H9 (cell line): ENCODE measurements around the gene RECQL. TPM values are rescaled to one million over a fixed set of nuclear protein-coding genes. Genes with fewer than 3 reads are reported as not detected.

Source experiments
- DNase-seq: peaks from one replicate; pipeline ENCODE4 v3.0.0-alpha.2; 2017
- H2AFZ ChIP-seq: one replicate; pipeline ENCODE4 v1.6.1; 2013; ENCODE audit warnings: mild to moderate bottlenecking, low read length, control low read depth, moderate library complexity
- H2AK5ac ChIP-seq: 2 replicates; pipeline ENCODE4 v1.6.1; 2013; ENCODE audit warnings: low read length, control low read depth, mixed read lengths; ENCODE audit not compliant: insufficient read length
- H2BK120ac ChIP-seq: one replicate; pipeline ENCODE4 v1.6.1; 2013; ENCODE audit warnings: low read depth, mild to moderate bottlenecking, low read length, control low read depth, inconsistent platforms; ENCODE audit not compliant: poor library complexity, severe bottlenecking
- H2BK12ac ChIP-seq: 2 replicates; pipeline ENCODE4 v1.6.1; 2013; ENCODE audit warnings: low read length, control low read depth, mixed read lengths, low read depth; ENCODE audit not compliant: insufficient read length
- H2BK15ac ChIP-seq: 2 replicates; pipeline ENCODE4 v1.6.1; 2013; ENCODE audit warnings: low read depth, low read length, control low read depth
- H2BK20ac ChIP-seq: one replicate; pipeline ENCODE4 v1.6.1; 2013; ENCODE audit warnings: low read depth, mild to moderate bottlenecking, low read length, control low read depth, inconsistent platforms; ENCODE audit not compliant: poor library complexity, severe bottlenecking
- H2BK5ac ChIP-seq: 2 replicates; pipeline ENCODE4 v1.6.1; 2013; ENCODE audit warnings: low read length, control low read depth, mixed read lengths; ENCODE audit not compliant: insufficient read length
- H3K14ac ChIP-seq: 2 replicates; pipeline ENCODE4 v1.6.1; 2013; ENCODE audit warnings: low read length, control low read depth; ENCODE audit not compliant: insufficient read depth
- H3K18ac ChIP-seq: 2 replicates; pipeline ENCODE4 v1.6.1; 2013; ENCODE audit warnings: low read depth, mild to moderate bottlenecking, mixed read lengths, low read length, control low read depth; ENCODE audit not compliant: insufficient read length
- H3K23ac ChIP-seq: 2 replicates; pipeline ENCODE4 v1.6.1; 2013; ENCODE audit warnings: low read length, control low read depth, mixed read lengths, low read depth; ENCODE audit not compliant: insufficient read length
- H3K23me2 ChIP-seq: 2 replicates; pipeline ENCODE4 v1.6.1; 2013; ENCODE audit warnings: low read depth, mild to moderate bottlenecking, mixed read lengths, low read length, control low read depth; ENCODE audit not compliant: insufficient read length, poor library complexity, severe bottlenecking
- H3K27ac ChIP-seq: 2 replicates; pipeline ENCODE4 v1.5.1; 2013; ENCODE audit warnings: low read length, control low read depth, mixed read lengths, low read depth; ENCODE audit not compliant: insufficient read length
- H3K27me3 ChIP-seq: 2 replicates; pipeline ENCODE4 v1.6.1; 2013; ENCODE audit warnings: low read length, control low read depth, inconsistent platforms; ENCODE audit not compliant: insufficient read depth
- H3K4ac ChIP-seq: 2 replicates; pipeline ENCODE4 v1.6.1; 2013; ENCODE audit warnings: low read depth, mild to moderate bottlenecking, control low read depth, inconsistent platforms, low read length, moderate library complexity
- H3K4me1 ChIP-seq: 2 replicates; pipeline ENCODE4 v1.6.1; 2013; ENCODE audit warnings: low read length, control low read depth, inconsistent platforms; ENCODE audit not compliant: insufficient read depth
- H3K4me2 ChIP-seq: 2 replicates; pipeline ENCODE4 v1.6.1; 2013; ENCODE audit warnings: low read length, control low read depth, mixed read lengths; ENCODE audit not compliant: insufficient read length, insufficient read depth
- H3K56ac ChIP-seq: 2 replicates; pipeline ENCODE4 v1.6.1; 2013; ENCODE audit warnings: low read depth, mild to moderate bottlenecking, mixed read lengths, low read length, control low read depth; ENCODE audit not compliant: insufficient read length
- H3K79me1 ChIP-seq: 2 replicates; pipeline ENCODE4 v1.6.1; 2013; ENCODE audit warnings: low read depth, mild to moderate bottlenecking, moderate library complexity, low read length, control low read depth, inconsistent platforms; ENCODE audit not compliant: insufficient read depth, poor library complexity, severe bottlenecking
- H3K79me2 ChIP-seq: 2 replicates; pipeline ENCODE4 v1.6.1; 2013; ENCODE audit warnings: low read length, control low read depth, inconsistent platforms; ENCODE audit not compliant: insufficient read depth
- H3K9ac ChIP-seq: 2 replicates; pipeline ENCODE4 v1.6.1; 2013; ENCODE audit warnings: low read length, control low read depth, mixed read lengths; ENCODE audit not compliant: insufficient read length; ENCODE audit errors: extremely low read depth
- H3K9me3 ChIP-seq: one replicate; pipeline ENCODE4 v1.6.1; 2013; ENCODE audit warnings: low read depth, low read length, inconsistent platforms; ENCODE audit not compliant: control insufficient read depth
- H3T11ph ChIP-seq: one replicate; pipeline ENCODE4 v1.6.1; 2013; ENCODE audit warnings: mild to moderate bottlenecking, low read length, control low read depth, inconsistent platforms
- H4K20me1 ChIP-seq: one replicate; pipeline ENCODE4 v1.6.1; 2013; ENCODE audit not compliant: control insufficient read depth, insufficient read length, insufficient read depth
- H4K5ac ChIP-seq: 2 replicates; pipeline ENCODE4 v1.6.1; 2013; ENCODE audit warnings: low read depth, mild to moderate bottlenecking, mixed read lengths, low read length, control low read depth; ENCODE audit not compliant: insufficient read length
- H4K8ac ChIP-seq: replicated peaks from 2 replicates; pipeline ENCODE4 v1.6.1; 2013; ENCODE audit warnings: low read length, control low read depth, mixed read lengths, low read depth; ENCODE audit not compliant: insufficient read length
- H4K91ac ChIP-seq: 2 replicates; pipeline ENCODE4 v1.6.1; 2013; ENCODE audit warnings: low read depth, mild to moderate bottlenecking, moderate library complexity, mixed read lengths, low read length, control low read depth; ENCODE audit not compliant: insufficient read length
- H3K27ac Mint-ChIP-seq, 3 experiments: 2 replicates in 2 of 3; 3 replicates in 1 of 3; pipeline ENCODE4 v1.8.0; 2020 to 2021; ENCODE audit warnings: mixed read lengths in 3 of 3, mild to moderate bottlenecking in 1 of 3, moderate library complexity in 1 of 3
- H3K27me3 Mint-ChIP-seq: 2 replicates; pipeline ENCODE4 v1.8.0; 2021; ENCODE audit warnings: low read depth, mild to moderate bottlenecking, moderate library complexity, mixed read lengths
- H3K36me3 Mint-ChIP-seq, 3 experiments: 2 replicates in 2 of 3; 3 replicates in 1 of 3; pipeline ENCODE4 v1.8.0; 2020 to 2021; ENCODE audit warnings: low read depth in 3 of 3, mixed read lengths in 3 of 3; ENCODE audit not compliant: insufficient read depth in 1 of 3
- H3K4me1 Mint-ChIP-seq, 2 experiments: 2 replicates each; pipeline ENCODE4 v1.8.0; 2020; ENCODE audit warnings: mixed read lengths in 2 of 2
- H3K4me3 Mint-ChIP-seq, 2 experiments: 2 replicates in 1 of 2; 3 replicates in 1 of 2; pipeline ENCODE4 v1.8.0; 2020 to 2021; ENCODE audit warnings: mild to moderate bottlenecking in 2 of 2, mixed read lengths in 2 of 2, moderate library complexity in 1 of 2
- H3K9me3 Mint-ChIP-seq, 2 experiments: 2 replicates in 1 of 2; 3 replicates in 1 of 2; pipeline ENCODE4 v1.8.0; 2020; ENCODE audit warnings: mild to moderate bottlenecking in 2 of 2, mixed read lengths in 2 of 2, moderate library complexity in 1 of 2
- CTCF ChIP-seq: fragments of 200-600 bp; sonication (generic); conservative IDR thresholded peaks from 3 replicates; pipeline ENCODE4 v1.8.0; 2021; ENCODE audit warnings: antibody characterized with exemption, mild to moderate bottlenecking
- WGBS: extraction: QIAGEN DNeasy Blood & Tissue Kit; methylation state at CpG from one replicate; pipeline ENCODE4 v1.1.7; 2013; ENCODE audit warnings: missing lambda C conversion rate, low lambda C conversion rate, mixed read lengths; ENCODE audit not compliant: insufficient read length; ENCODE audit errors: extremely low coverage; 5-methylcytosine and 5-hydroxymethylcytosine counted together
- total RNA-seq: library from RNA; stranded (reverse); gene quantifications from 2 replicates; pipeline ENCODE4 v1.2.1, GENCODE V29; 2021

The RECQL gene
- total RNA-seq, 1 experiment from 2014 or later: 41.0 TPM

GRCh38 chr12:21500786-21501257 is 613 bp downstream of the RECQL start:
- H3K79me1 ChIP-seq: peaks cover 3% of the 10 kb centered on the region
- H3K4me3 Mint-ChIP-seq: no peak overlapping the region
- peaks cover 10 to 12% of the 10 kb centered on the region in 2 experiments for H3K4me1 Mint-ChIP-seq
- no peak overlapping the region for H4K5ac ChIP-seq
- no peaks in the 10 kb centered on the region for H3K4me1 ChIP-seq
- H3K23me2 ChIP-seq: peaks cover 10% of the 10 kb centered on the region
- no peak overlapping the region for H4K91ac ChIP-seq
- no peak overlapping the region for H2BK12ac ChIP-seq
- no peaks in the 10 kb centered on the region for H3K9me3 Mint-ChIP-seq
- no peak overlapping the region for H3K56ac ChIP-seq
- H2BK15ac ChIP-seq: no peak overlapping the region
- peaks cover 2% of the 10 kb centered on the region for H4K20me1 ChIP-seq
- H2BK120ac ChIP-seq: no peak overlapping the region
- peaks cover 2 to 26% (median 23%) of the 10 kb centered on the region in 3 experiments; a peak in 5 of 7 replicates for H3K36me3 Mint-ChIP-seq
- no peaks in the 10 kb centered on the region for H3K27me3 Mint-ChIP-seq
- H3K27me3 ChIP-seq: no peaks in the 10 kb centered on the region
- H3K27ac Mint-ChIP-seq: no peak overlapping the region
- no peaks in the 10 kb centered on the region for H3K9me3 ChIP-seq
- no peak for TF ChIP-seq CTCF
- no peak overlapping the region for H3K23ac ChIP-seq
- H3K4ac ChIP-seq: no peak overlapping the region
- H2BK20ac ChIP-seq: no peak overlapping the region
- H3K79me2 ChIP-seq: peaks cover 13% of the 10 kb centered on the region; the same call in 1 of the 2 replicates
- peak overlapping the region; percentile 87 for H3K4me2 ChIP-seq
- no peak overlapping the region for H4K8ac ChIP-seq
- peak overlapping the region; percentile 78 for H3K9ac ChIP-seq
- WGBS: no CpG with 5 or more reads among the region's 8 CpGs
- DNase-seq: no peak
- no peak overlapping the region for H3T11ph ChIP-seq
- H3K27ac ChIP-seq: peak overlapping the region; percentile 6
- H2AFZ ChIP-seq: no peak overlapping the region
- H2AK5ac ChIP-seq: no peak overlapping the region
- H2BK5ac ChIP-seq: no peak overlapping the region
- H3K18ac ChIP-seq: peak overlapping the region; percentile 15
- 0 out of 2 replicates have a peak overlapping the region, but pooled peaks have one; percentile 21 for H3K14ac ChIP-seq
